Ovary (tissue), 3 donors: ENCODE results near the gene METAP2.

Experiments
- CTCF ChIP-seq, 3 donors: fragments of 450-650 bp in 2 of 3; fragments of 200-600 bp in 1 of 3; IDR thresholded peaks; one replicate each; pipeline versions ENCODE4 v1.5.1 to v1.8.0; 2016 to 2022; ENCODE audit warnings: antibody characterized with exemption in 3 of 3, mild to moderate bottlenecking in 1 of 3
- POLR2A ChIP-seq: fragments of 450-650 bp; IDR thresholded peaks from one replicate; pipeline ENCODE4 v1.6.1; 2017; ENCODE audit warnings: antibody characterized with exemption, mild to moderate bottlenecking, moderate library complexity
- donor health status: DM: no; HTN: no; CAD: no.

GRCh38 chr12:95516757-95517156 lies 42.8 kb downstream of the METAP2 start:
- TF ChIP-seq POLR2A, result no peak
- TF ChIP-seq CTCF (IDR thresholded peaks at IDR 0.05), result no peak
